ENCODE measurements around the gene POC1B.

Gene POC1B

DNA sequence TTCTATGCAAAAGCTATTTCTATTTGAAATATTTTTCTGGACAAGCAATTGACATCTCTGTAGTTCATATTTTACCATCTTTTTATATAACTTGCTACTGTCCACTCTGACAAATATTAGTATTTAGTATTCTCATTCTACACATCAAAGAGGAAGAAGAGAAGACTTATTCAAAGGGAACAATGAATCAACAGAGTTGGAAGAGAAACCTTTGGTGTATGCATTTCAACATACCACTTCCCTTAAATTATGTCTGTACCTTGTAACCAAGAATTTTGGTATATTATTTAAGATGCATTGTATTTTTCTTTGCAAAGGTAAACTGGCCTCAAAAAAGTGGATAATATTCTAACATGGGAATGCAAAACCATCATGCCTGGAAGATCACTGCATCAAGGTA, 101.5 kb downstream of the POC1B start:
- no peak for DNase-seq (ENCODE audit: low read depth in 2 of 2, low spot score in 1 of 2)

DNA sequence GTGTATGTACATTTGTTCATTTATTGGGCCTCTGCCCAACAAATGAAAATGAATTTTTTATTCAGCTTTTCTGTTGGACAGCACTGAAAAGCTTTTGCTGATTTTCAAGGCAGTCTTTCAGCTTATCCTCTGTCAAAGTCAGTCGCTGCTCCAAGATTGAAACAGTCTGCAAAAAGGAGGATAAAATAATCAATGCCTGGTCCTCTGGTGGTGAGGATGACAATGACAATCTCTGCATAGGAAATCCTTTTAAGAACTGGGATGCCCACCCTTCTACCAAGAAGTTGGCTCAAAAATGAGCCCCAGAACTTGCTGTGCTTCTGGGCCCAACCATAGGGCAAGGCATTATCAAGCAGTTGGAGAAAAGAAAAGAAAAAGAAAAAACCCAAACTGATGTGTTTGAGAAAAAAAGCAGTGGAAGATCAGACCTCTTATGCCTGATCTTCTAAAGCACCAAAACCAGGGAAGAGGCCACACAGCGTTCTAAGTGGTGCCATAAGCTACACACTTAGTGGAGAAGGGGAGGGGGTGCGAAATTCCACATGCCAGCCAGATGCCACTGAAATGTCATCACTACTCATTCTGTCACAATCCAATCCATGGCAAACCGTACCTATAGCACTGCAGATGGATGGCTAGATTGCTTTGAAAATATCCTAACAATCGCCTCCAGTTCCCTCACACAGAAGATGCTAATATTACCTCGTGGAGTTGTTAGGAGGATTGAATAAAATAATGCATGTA, 104.6 kb downstream of the POC1B start:
- DNase-seq (ENCODE audit: low read depth in 2 of 2, low spot score in 1 of 2), result no peak

DNA sequence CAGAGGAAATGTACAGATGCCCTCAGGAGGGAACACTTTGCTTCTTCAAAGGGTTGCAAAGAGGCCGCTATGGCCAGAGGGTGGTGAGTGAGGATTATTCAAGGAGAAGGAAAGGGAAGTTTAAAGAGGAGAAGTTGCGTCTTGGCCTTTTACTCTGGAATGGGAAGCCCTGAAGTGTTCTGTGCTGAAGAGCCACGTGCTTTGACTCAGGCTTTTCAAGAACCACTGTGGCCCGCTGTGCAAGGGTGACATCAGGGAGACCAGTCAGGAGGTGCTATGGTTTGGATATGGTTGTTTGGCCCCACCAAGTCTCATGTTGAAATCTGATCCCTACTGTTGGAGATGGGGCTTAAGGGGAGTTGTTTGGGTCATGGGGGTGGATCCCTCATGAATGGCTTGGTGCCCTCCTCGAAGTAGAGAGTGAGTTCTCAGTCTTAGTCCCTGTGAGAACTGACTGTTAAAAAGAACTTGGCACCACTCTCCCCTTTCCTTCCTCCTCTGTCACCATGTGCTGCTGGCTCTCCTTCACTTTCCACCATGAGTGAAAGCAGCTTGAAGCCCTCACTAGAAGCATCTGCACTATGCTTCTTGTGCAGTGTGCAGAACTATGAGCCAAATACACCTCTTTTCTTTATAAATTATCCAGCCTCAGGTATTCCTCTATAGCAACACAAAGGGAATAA, 107.5 kb downstream of the POC1B start:
- no peak for DNase-seq (ENCODE audit: low read depth in 2 of 2, low spot score in 1 of 2)

- no peak for DNase-seq (ENCODE audit: low read depth in 2 of 2, low spot score in 1 of 2)
These were observed 108.4 kb downstream of the POC1B start for GRCh38 chr12:89417246-89417977.

GRCh38 chr12:89416049-89416792, 109.6 kb downstream of the POC1B start:
- no peak for DNase-seq (ENCODE audit: low read depth in 2 of 2, low spot score in 1 of 2)

- DNase-seq (ENCODE audit: low read depth in 2 of 2, low spot score in 1 of 2), result no peak
These were observed 111.0 kb downstream of the POC1B start for GRCh38 chr12:89414851-89415250.

- no peak for DNase-seq (ENCODE audit: low read depth in 2 of 2, low spot score in 1 of 2)
These were observed 111.5 kb downstream of the POC1B start for GRCh38 chr12:89414322-89414721.

GRCh38 chr12:89413234-89413633, 112.6 kb downstream of the POC1B start:
- DNase-seq (ENCODE audit: low read depth in 2 of 2, low spot score in 1 of 2), result no peak

DNA sequence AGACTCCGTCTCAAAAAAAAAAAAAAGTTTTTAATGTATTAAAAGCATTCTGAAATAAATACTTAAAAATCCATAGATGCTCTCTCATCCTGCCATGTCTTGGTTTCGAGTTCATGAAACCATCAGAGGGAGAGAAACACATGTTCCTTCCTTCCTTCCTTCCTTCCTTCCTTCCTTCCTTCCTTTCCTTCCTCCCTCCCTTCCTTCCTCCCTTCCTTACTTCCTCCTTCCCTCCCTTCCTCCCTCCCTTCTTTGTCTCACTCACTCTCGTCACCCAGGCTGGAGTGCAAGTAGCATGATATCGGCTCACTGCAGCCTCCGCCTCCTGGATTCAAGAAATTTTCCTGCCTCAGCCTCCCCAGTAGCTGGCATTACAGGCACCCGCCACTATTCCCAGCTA, 113.2 kb downstream of the POC1B start:
- no peak for DNase-seq (ENCODE audit: low read depth in 2 of 2, low spot score in 1 of 2)

- DNase-seq (ENCODE audit: low read depth in 2 of 2, low spot score in 1 of 2), result no peak
These were observed 114.0 kb downstream of the POC1B start for GRCh38 chr12:89411846-89412245.

- no peak for DNase-seq (ENCODE audit: low read depth in 2 of 2, low spot score in 1 of 2)
These were observed 114.6 kb downstream of the POC1B start for GRCh38 chr12:89411234-89411633.

- DNase-seq (ENCODE audit: low read depth in 2 of 2, low spot score in 1 of 2), result no peak
These were observed 120.1 kb downstream of the POC1B start for GRCh38 chr12:89405626-89406345.

DNA sequence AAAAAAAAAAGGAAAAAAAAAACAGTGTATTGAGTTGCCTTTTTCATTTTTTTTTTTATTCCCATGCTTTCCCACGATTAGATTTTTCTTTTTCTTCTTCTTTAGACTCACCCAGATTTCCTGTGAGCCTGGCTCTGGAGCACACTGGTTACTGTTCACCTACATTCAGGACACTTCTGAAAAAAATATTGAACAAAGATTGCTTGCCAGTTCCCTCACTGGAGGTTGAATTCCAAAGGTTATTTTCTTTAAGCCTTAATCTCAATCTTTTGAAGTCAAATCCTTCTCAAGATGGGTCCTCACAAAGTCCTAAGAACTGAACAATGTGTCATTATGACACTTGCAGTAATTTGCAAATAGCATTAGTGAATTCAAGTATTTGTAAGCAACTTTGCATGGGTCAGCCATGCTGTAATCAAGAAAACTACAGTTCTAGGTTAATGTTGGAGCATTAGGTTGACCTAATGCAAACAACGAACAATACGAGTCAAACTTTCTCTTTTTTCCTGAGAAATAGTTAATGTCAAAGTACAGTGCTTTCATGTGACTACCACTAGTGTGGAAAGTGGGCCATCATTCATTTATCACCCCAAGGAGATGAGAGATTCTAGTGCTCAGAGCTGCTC, 124.3 kb downstream of the POC1B start:
- no peak for DNase-seq (ENCODE audit: low read depth in 2 of 2, low spot score in 1 of 2)

DNA sequence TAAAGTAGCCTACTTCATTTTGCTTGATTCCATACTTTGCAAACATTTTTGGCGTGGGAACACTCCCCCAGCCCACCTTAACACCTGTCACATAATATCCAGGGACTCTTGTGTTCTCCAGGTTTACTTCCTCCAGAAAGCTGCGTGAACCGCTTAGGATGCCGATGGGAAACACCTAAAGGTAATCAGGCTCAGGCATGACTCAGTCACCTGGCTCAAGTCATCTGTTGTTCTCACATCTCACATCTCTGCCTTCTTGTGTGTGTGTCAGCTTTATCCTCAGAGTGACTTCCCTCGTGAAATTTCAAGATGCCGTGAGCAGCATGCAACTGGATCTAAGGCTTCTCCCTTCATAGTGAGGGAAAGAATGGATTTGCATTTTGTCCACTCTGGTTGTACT, 125.4 kb downstream of the POC1B start:
- DNase-seq (ENCODE audit: low read depth in 2 of 2, low spot score in 1 of 2), result no peak

DNA sequence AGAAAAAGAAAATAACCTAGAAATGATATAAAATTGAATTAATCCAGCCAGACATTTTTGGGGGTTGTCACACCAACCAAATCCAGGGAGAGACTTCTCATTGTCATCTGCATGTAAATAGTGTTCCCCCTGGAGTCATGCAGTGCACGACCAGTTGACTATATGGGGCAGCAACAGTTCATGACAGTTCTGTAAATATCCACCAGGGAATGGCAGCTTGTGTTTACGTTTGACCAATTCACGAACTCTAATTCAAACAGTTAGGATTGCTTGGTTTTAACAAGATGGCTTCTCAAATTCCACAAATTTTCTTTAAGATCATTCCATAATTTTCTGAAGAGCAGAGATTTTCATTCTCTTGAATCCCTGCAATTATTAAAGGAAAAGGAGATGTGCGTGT, 130.1 kb downstream of the POC1B start:
- no peak for DNase-seq (ENCODE audit: low read depth in 2 of 2, low spot score in 1 of 2)

GRCh38 chr12:89393551-89394121, 132.2 kb downstream of the POC1B start:
- no peak for DNase-seq (ENCODE audit: low read depth in 2 of 2, low spot score in 1 of 2)

- no peak for DNase-seq (ENCODE audit: low read depth in 2 of 2, low spot score in 1 of 2)
These were observed 133.5 kb downstream of the POC1B start for GRCh38 chr12:89392391-89392790.

GRCh38 chr12:89391726-89392336, 134.0 kb downstream of the POC1B start:
- DNase-seq (ENCODE audit: low read depth in 2 of 2, low spot score in 1 of 2), result no peak

DNA sequence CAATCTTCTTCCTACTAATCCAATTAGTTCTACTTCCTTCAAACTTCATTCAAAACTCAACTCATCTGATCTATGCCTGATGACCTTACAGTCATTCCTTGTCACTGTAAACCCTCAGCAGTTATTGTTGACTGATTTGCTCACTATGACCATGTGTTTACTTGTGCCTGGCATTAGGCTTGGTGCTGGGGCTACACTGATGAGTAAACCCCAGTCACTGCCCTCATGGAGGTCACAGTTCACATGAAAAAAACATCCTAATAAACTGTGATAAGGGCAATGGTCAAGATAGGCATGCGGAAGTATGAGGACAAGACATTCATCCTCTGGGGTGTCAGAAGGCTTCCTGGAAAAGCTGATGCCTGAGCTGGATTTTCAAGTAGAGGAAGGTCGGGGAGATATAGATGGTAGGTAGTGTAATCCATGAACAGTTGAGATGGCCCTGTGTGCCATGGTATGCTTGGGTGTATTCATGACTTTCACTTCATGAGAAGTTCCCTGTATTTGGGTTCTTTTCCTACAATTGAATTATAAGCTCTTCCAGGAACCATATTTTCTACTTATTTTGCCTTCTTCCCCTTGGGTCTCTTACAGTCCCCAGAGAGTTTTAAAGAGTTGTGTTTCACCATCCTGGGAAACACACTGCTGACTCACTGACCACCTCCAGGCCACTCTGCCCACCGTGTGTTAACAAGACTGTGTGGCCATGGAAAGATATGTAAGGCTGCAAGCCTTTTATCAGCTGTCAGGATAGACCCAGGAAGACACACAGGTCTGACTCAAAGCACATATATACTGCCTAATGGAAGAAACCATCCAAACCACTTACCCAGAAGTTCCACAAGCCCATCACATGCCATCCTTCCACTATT, 134.8 kb downstream of the POC1B start:
- no peak for DNase-seq (ENCODE audit: low read depth in 2 of 2, low spot score in 1 of 2)
